HepG2 (cell line): ENCODE measurements around the gene MRFAP1L1. TPM values are rescaled to one million over a fixed set of nuclear protein-coding genes. Genes with fewer than 3 reads are reported as not detected.

Experiments
- CC2D1A ChIP-seq: sonication (generic); formaldehyde crosslinking; IDR thresholded peaks from 2 replicates; pipeline ENCODE4 v1.8.1; 2023; ENCODE audit warnings: mild to moderate bottlenecking, missing genetic modification reagents
- GABPB1 ChIP-seq: IDR thresholded peaks from 2 replicates; pipeline ENCODE4 v1.6.1; 2016; ENCODE audit warnings: mild to moderate bottlenecking, missing genetic modification reagents, moderate library complexity, missing compliant biosample characterization
- NR2C2 ChIP-seq: sonication (generic); formaldehyde crosslinking; IDR thresholded peaks from 2 replicates; pipeline ENCODE4 v1.4.0; 2020; ENCODE audit warnings: missing genetic modification reagents, mild to moderate bottlenecking, moderate library complexity, borderline replicate concordance
- PPARG ChIP-seq: conservative IDR thresholded peaks from 2 replicates; pipeline ENCODE4 v1.6.1; 2016; ENCODE audit warnings: missing biosample characterization, missing genetic modification reagents
- TBX2 ChIP-seq: sonication (generic); formaldehyde crosslinking; IDR thresholded peaks from 2 replicates; pipeline ENCODE4 v1.5.0; 2020; ENCODE audit warnings: missing genetic modification reagents, mild to moderate bottlenecking, borderline replicate concordance
- ZFYVE20 ChIP-seq: sonication (generic); formaldehyde crosslinking; IDR thresholded peaks from 2 replicates; pipeline ENCODE4 v1.8.0; 2023; ENCODE audit warnings: low read depth, mild to moderate bottlenecking, moderate library complexity, missing genetic modification reagents, borderline replicate concordance
- ZNF101 ChIP-seq: sonication (generic); formaldehyde crosslinking; IDR thresholded peaks from 2 replicates; pipeline ENCODE4 v1.4.0; 2020; ENCODE audit warnings: mild to moderate bottlenecking, low read depth, missing genetic modification reagents, borderline replicate concordance
- ZNF496 ChIP-seq: sonication (generic); formaldehyde crosslinking; IDR thresholded peaks from 2 replicates; pipeline ENCODE4 v1.8.1; 2023; ENCODE audit warnings: mild to moderate bottlenecking, moderate library complexity, missing genetic modification reagents; ENCODE audit not compliant: insufficient replicate concordance
- ZNF747 ChIP-seq: sonication (generic); formaldehyde crosslinking; IDR thresholded peaks from 2 replicates; pipeline ENCODE4 v1.8.1; 2023; ENCODE audit warnings: missing genetic modification reagents, mild to moderate bottlenecking, borderline replicate concordance
- ZNF772 ChIP-seq: sonication (generic); formaldehyde crosslinking; IDR thresholded peaks from 2 replicates; pipeline ENCODE4 v1.5.0; 2020; ENCODE audit warnings: mild to moderate bottlenecking, missing genetic modification reagents
- ZNF777 ChIP-seq: sonication (generic); formaldehyde crosslinking; IDR thresholded peaks from 2 replicates; pipeline ENCODE4 v1.4.0; 2020; ENCODE audit warnings: missing genetic modification reagents
- polyA plus RNA-seq, 8 experiments: library from polyadenylated mRNA; depleted of rRNA in 3 of 8; stranded (reverse) in 7 of 8; unstranded in 1 of 8; fragments of >200 nt; fragmentation: Illumina TruSeq in 4 of 8; extraction: Trizol in 4 of 8; gene quantifications; 2 replicates each; pipeline versions ENCODE4 v1.2.1 to v1.2.3, GENCODE V29; 2011 to 2016; ENCODE audit warnings: low read depth in 4 of 8, missing spikeins in 1 of 8, mixed read lengths in 1 of 8; ENCODE audit not compliant: insufficient read depth in 1 of 8
- total RNA-seq, 5 experiments: library from RNA; depleted of rRNA; stranded (reverse); fragments of >200 nt; fragmentation: Illumina TruSeq; extraction: Trizol; gene quantifications; 2 replicates each; pipeline ENCODE4 v1.2.3, GENCODE V29; 2016; ENCODE audit warnings: low read depth in 1 of 5
- TF ChIP-seq, protein P1 (sequence below): sonication (generic); formaldehyde crosslinking; IDR thresholded peaks from 2 replicates; pipeline ENCODE4 v1.4.0; 2020; ENCODE audit warnings: mild to moderate bottlenecking, missing genetic modification reagents
- TF ChIP-seq, protein P2 (sequence below): sonication (generic); formaldehyde crosslinking; IDR thresholded peaks from 2 replicates; pipeline ENCODE4 v1.4.0; 2020; ENCODE audit warnings: missing genetic modification reagents
- TF ChIP-seq, protein P3 (sequence below), 2 experiments: sonication (generic) in 1 of 2; formaldehyde crosslinking in 1 of 2; IDR thresholded peaks; 2 replicates each; pipeline versions ENCODE4 v1.5.1 to v1.6.1; 2011 to 2020; ENCODE audit warnings: borderline replicate concordance in 1 of 2, low read depth in 1 of 2, low read length in 1 of 2, mild to moderate bottlenecking in 1 of 2, missing genetic modification reagents in 1 of 2, moderate library complexity in 1 of 2
- TF ChIP-seq, protein P4 (sequence below): IDR thresholded peaks from 2 replicates; pipeline ENCODE4 v1.6.1; 2016; ENCODE audit warnings: mild to moderate bottlenecking
- TF ChIP-seq, protein P5 (sequence below): sonication (generic); formaldehyde crosslinking; IDR thresholded peaks from 2 replicates; pipeline ENCODE4 v1.4.0; 2020; ENCODE audit warnings: mild to moderate bottlenecking, missing genetic modification reagents

MRFAP1L1 gene
- total and polyA plus RNA-seq, 2 of the 13 experiments (the other 11 are each of a cell fraction or from before 2014, with no cell fraction given), result 44.8 to 76.6 TPM

DNA sequence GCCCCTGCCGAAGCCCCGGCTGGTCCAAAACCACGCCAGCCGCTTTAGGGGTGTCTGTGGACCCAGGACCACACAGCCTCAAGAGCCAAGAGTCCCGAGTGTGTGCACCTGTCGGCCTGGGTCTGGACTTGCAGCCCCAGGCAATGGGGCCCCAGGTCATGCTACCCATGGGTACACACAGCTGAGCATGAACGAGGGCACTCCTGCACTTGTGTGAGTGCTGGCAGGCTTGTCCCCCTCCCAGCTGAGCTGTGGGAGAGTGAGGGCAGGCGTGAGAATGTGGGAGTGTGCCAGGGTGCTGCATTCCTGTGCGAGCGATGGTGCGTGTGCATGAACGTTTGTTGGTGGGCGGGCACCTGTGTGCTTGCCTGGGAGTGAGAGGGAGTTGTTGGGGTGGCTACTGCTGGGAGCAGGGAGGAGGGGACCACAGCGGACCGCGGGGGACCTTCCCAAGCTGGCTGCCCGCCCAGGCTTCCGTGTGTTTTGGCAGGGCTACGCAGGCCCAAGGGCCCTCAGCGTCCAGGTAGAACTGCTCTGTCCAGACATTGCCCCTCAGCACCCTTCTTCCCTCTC lies 37.1 kb upstream of the MRFAP1L1 start (continued):
- TF ChIP-seq, protein P1, sequence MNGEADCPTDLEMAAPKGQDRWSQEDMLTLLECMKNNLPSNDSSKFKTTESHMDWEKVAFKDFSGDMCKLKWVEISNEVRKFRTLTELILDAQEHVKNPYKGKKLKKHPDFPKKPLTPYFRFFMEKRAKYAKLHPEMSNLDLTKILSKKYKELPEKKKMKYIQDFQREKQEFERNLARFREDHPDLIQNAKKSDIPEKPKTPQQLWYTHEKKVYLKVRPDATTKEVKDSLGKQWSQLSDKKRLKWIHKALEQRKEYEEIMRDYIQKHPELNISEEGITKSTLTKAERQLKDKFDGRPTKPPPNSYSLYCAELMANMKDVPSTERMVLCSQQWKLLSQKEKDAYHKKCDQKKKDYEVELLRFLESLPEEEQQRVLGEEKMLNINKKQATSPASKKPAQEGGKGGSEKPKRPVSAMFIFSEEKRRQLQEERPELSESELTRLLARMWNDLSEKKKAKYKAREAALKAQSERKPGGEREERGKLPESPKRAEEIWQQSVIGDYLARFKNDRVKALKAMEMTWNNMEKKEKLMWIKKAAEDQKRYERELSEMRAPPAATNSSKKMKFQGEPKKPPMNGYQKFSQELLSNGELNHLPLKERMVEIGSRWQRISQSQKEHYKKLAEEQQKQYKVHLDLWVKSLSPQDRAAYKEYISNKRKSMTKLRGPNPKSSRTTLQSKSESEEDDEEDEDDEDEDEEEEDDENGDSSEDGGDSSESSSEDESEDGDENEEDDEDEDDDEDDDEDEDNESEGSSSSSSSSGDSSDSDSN (CRISPR knock-in tag), result 0 out of 2 replicates have a peak, but pooled peaks have one; percentile 13
- TF ChIP-seq ZNF777 (CRISPR knock-in tag) (peak; percentile 44; the same call in 1 of the 2 replicates), TBX2 (CRISPR knock-in tag) (peak; percentile 28; the same call in 1 of the 2 replicates), NR2C2 (CRISPR knock-in tag) (0 out of 2 replicates have a peak, but pooled peaks have one; percentile 24), ZNF772 (CRISPR knock-in tag) (0 out of 2 replicates have a peak, but pooled peaks have one; percentile 32), GABPB1 (CRISPR knock-in tag) (peak; percentile 40; the same call in 1 of the 2 replicates), ZNF747 (CRISPR knock-in tag) (0 out of 2 replicates have a peak, but pooled peaks have one; percentile 35), ZNF496 (no peak), CC2D1A (CRISPR knock-in tag) (no peak), PPARG (CRISPR knock-in tag) (no peak), ZFYVE20 (0 out of 2 replicates have a peak, but pooled peaks have one; percentile 56), ZNF101 (0 out of 2 replicates have a peak, but pooled peaks have one; percentile 3)
- TF ChIP-seq, protein P2, sequence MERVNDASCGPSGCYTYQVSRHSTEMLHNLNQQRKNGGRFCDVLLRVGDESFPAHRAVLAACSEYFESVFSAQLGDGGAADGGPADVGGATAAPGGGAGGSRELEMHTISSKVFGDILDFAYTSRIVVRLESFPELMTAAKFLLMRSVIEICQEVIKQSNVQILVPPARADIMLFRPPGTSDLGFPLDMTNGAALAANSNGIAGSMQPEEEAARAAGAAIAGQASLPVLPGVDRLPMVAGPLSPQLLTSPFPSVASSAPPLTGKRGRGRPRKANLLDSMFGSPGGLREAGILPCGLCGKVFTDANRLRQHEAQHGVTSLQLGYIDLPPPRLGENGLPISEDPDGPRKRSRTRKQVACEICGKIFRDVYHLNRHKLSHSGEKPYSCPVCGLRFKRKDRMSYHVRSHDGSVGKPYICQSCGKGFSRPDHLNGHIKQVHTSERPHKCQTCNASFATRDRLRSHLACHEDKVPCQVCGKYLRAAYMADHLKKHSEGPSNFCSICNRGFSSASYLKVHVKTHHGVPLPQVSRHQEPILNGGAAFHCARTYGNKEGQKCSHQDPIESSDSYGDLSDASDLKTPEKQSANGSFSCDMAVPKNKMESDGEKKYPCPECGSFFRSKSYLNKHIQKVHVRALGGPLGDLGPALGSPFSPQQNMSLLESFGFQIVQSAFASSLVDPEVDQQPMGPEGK (CRISPR knock-in tag), result peak; percentile 32; the same call in 1 of the 2 replicates
- TF ChIP-seq, protein P3, sequence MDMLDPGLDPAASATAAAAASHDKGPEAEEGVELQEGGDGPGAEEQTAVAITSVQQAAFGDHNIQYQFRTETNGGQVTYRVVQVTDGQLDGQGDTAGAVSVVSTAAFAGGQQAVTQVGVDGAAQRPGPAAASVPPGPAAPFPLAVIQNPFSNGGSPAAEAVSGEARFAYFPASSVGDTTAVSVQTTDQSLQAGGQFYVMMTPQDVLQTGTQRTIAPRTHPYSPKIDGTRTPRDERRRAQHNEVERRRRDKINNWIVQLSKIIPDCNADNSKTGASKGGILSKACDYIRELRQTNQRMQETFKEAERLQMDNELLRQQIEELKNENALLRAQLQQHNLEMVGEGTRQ (IDR thresholded peaks at IDR 0.05; ENCODE audit: low read depth, low read length), result no peak
- TF ChIP-seq, protein P3 (CRISPR knock-in tag; IDR thresholded peaks at IDR 0.05; ENCODE audit: borderline replicate concordance), result 0 out of 2 replicates have a peak, but pooled peaks have one; percentile 25
- TF ChIP-seq, protein P4, sequence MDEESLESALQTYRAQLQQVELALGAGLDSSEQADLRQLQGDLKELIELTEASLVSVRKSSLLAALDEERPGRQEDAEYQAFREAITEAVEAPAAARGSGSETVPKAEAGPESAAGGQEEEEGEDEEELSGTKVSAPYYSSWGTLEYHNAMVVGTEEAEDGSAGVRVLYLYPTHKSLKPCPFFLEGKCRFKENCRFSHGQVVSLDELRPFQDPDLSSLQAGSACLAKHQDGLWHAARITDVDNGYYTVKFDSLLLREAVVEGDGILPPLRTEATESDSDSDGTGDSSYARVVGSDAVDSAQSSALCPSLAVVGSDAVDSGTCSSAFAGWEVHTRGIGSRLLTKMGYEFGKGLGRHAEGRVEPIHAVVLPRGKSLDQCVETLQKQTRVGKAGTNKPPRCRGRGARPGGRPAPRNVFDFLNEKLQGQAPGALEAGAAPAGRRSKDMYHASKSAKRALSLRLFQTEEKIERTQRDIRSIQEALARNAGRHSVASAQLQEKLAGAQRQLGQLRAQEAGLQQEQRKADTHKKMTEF (CRISPR knock-in tag), result 0 out of 2 replicates have a peak, but pooled peaks have one; percentile 15
- TF ChIP-seq, protein P5, sequence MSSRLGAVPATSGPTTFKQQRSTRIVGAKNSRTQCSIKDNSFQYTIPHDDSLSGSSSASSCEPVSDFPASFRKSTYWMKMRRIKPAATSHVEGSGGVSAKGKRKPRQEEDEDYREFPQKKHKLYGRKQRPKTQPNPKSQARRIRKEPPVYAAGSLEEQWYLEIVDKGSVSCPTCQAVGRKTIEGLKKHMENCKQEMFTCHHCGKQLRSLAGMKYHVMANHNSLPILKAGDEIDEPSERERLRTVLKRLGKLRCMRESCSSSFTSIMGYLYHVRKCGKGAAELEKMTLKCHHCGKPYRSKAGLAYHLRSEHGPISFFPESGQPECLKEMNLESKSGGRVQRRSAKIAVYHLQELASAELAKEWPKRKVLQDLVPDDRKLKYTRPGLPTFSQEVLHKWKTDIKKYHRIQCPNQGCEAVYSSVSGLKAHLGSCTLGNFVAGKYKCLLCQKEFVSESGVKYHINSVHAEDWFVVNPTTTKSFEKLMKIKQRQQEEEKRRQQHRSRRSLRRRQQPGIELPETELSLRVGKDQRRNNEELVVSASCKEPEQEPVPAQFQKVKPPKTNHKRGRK (CRISPR knock-in tag), result peak; percentile 85; the same call in 1 of the 2 replicates
